HL-60/S4 treated with phorbol 12-myristate 13-acetate at 8.2 ng/mL for 4 days and 3 days (cell line): ENCODE measurements around the gene METTL25B.

Source experiments
- in situ Hi-C: fragments of 300-500 bp; cut with MboI; formaldehyde crosslinking; loops from 2 replicates; pipeline ENCODE4 v1.15.0; 2022; ENCODE audit warnings: low sequenced_read_pairs

The METTL25B gene

GRCh38 chr1:156725683-156726280 is 2.5 kb upstream of the METTL25B start:
- in situ Hi-C loops = no loop called here

- in situ Hi-C loops = no loop called here
Measured at GRCh38 chr1:156726549-156727226, 1.6 kb upstream of the METTL25B start.

- in situ Hi-C loops = no loop called here
Measured at GRCh38 chr1:156727492-156727891, 777 bp upstream of the METTL25B start.

GRCh38 chr1:156728599-156729462 is 562 bp downstream of the METTL25B start, which contains the start of gene ISG20L2:
ISG20L2 (minus strand) TSS chr1:156728766; CDS start chr1:156727652, 1,114 bp downstream.
- in situ Hi-C loops = no loop called here

GRCh38 chr1:156733989-156734584 is 5.8 kb downstream of the METTL25B start:
- in situ Hi-C loops = no loop called here

- in situ Hi-C loops = no loop called here
Measured at GRCh38 chr1:156738407-156738806, 10.1 kb downstream of the METTL25B start.

GRCh38 chr1:156738916-156739315 is 10.6 kb downstream of the METTL25B start:
- in situ Hi-C loops = no loop called here

- in situ Hi-C loops = no loop called here
Measured at GRCh38 chr1:156740237-156740740, 12.0 kb downstream of the METTL25B start.

- in situ Hi-C loops = no loop called here
Measured at GRCh38 chr1:156740741-156741480, 12.6 kb downstream of the METTL25B start, which contains the start of gene MRPL24. MRPL24 (minus strand) TSS chr1:156741088; CDS start chr1:156738704, 2,384 bp downstream.

GRCh38 chr1:156741481-156741983 is 13.3 kb downstream of the METTL25B start:
- in situ Hi-C loops = no loop called here

- in situ Hi-C loops = no loop called here
Measured at GRCh38 chr1:156742017-156742416, 13.7 kb downstream of the METTL25B start.

- in situ Hi-C loops = no loop called here
Measured at GRCh38 chr1:156742801-156743200, 14.5 kb downstream of the METTL25B start.

- in situ Hi-C loops = no loop called here
Measured at GRCh38 chr1:156743367-156744302, 15.4 kb downstream of the METTL25B start.

- in situ Hi-C loops = no loop called here
Measured at GRCh38 chr1:156744344-156744743, 16.1 kb downstream of the METTL25B start.

- in situ Hi-C loops = no loop called here
Measured at GRCh38 chr1:156744786-156745419, 16.6 kb downstream of the METTL25B start.

- in situ Hi-C loops = no loop called here
Measured at GRCh38 chr1:156745881-156746280, 17.6 kb downstream of the METTL25B start.

GRCh38 chr1:156746406-156746727 is 18.1 kb downstream of the METTL25B start:
- in situ Hi-C loops = no loop called here
